Prostate gland (tissue), 2 donors: ENCODE results near the gene AREG.

Experiments
- CTCF ChIP-seq, 4 experiments: fragments of 200-600 bp in 2 of 4; fragments of 450-650 bp in 2 of 4; sonication (generic) in 2 of 4; IDR thresholded peaks; 1 replicate in 3 of 4; 2 replicates in 1 of 4; pipeline ENCODE4 v1.5.1; 2016 to 2019; ENCODE audit warnings: antibody characterized with exemption in 4 of 4, mild to moderate bottlenecking in 2 of 4, moderate library complexity in 2 of 4
- POLR2AphosphoS5 ChIP-seq: sonication (generic); formaldehyde crosslinking; IDR thresholded peaks from one replicate; pipeline ENCODE4 v1.6.1; 2017; ENCODE audit warnings: antibody characterized with exemption

- no peak for TF ChIP-seq CTCF (IDR thresholded peaks at IDR 0.05)
- TF ChIP-seq POLR2AphosphoS5: no peak
These were observed 21.3 kb downstream of the AREG start for GRCh38 chr4:74466242-74466641.
